H9 (cell line): Measurements from ENCODE around the gene EPAS1. TPM values are rescaled to one million over a fixed set of nuclear protein-coding genes. Genes with fewer than 3 reads are reported as not detected.

Source experiments
- DNase-seq: peaks from one replicate; pipeline ENCODE4 v3.0.0-alpha.2; 2017
- H2AFZ ChIP-seq: one replicate; pipeline ENCODE4 v1.6.1; 2013; ENCODE audit warnings: mild to moderate bottlenecking, low read length, control low read depth, moderate library complexity
- H2AK5ac ChIP-seq: 2 replicates; pipeline ENCODE4 v1.6.1; 2013; ENCODE audit warnings: low read length, control low read depth, mixed read lengths; ENCODE audit not compliant: insufficient read length
- H2BK120ac ChIP-seq: one replicate; pipeline ENCODE4 v1.6.1; 2013; ENCODE audit warnings: low read depth, mild to moderate bottlenecking, low read length, control low read depth, inconsistent platforms; ENCODE audit not compliant: poor library complexity, severe bottlenecking
- H2BK12ac ChIP-seq: 2 replicates; pipeline ENCODE4 v1.6.1; 2013; ENCODE audit warnings: low read length, control low read depth, mixed read lengths, low read depth; ENCODE audit not compliant: insufficient read length
- H2BK15ac ChIP-seq: 2 replicates; pipeline ENCODE4 v1.6.1; 2013; ENCODE audit warnings: low read depth, low read length, control low read depth
- H2BK20ac ChIP-seq: one replicate; pipeline ENCODE4 v1.6.1; 2013; ENCODE audit warnings: low read depth, mild to moderate bottlenecking, low read length, control low read depth, inconsistent platforms; ENCODE audit not compliant: poor library complexity, severe bottlenecking
- H2BK5ac ChIP-seq: 2 replicates; pipeline ENCODE4 v1.6.1; 2013; ENCODE audit warnings: low read length, control low read depth, mixed read lengths; ENCODE audit not compliant: insufficient read length
- H3K14ac ChIP-seq: 2 replicates; pipeline ENCODE4 v1.6.1; 2013; ENCODE audit warnings: low read length, control low read depth; ENCODE audit not compliant: insufficient read depth
- H3K18ac ChIP-seq: 2 replicates; pipeline ENCODE4 v1.6.1; 2013; ENCODE audit warnings: low read depth, mild to moderate bottlenecking, mixed read lengths, low read length, control low read depth; ENCODE audit not compliant: insufficient read length
- H3K23ac ChIP-seq: 2 replicates; pipeline ENCODE4 v1.6.1; 2013; ENCODE audit warnings: low read length, control low read depth, mixed read lengths, low read depth; ENCODE audit not compliant: insufficient read length
- H3K23me2 ChIP-seq: 2 replicates; pipeline ENCODE4 v1.6.1; 2013; ENCODE audit warnings: low read depth, mild to moderate bottlenecking, mixed read lengths, low read length, control low read depth; ENCODE audit not compliant: insufficient read length, poor library complexity, severe bottlenecking
- H3K27ac ChIP-seq: 2 replicates; pipeline ENCODE4 v1.5.1; 2013; ENCODE audit warnings: low read length, control low read depth, mixed read lengths, low read depth; ENCODE audit not compliant: insufficient read length
- H3K27me3 ChIP-seq: 2 replicates; pipeline ENCODE4 v1.6.1; 2013; ENCODE audit warnings: low read length, control low read depth, inconsistent platforms; ENCODE audit not compliant: insufficient read depth
- H3K4ac ChIP-seq: 2 replicates; pipeline ENCODE4 v1.6.1; 2013; ENCODE audit warnings: low read depth, mild to moderate bottlenecking, control low read depth, inconsistent platforms, low read length, moderate library complexity
- H3K4me1 ChIP-seq: 2 replicates; pipeline ENCODE4 v1.6.1; 2013; ENCODE audit warnings: low read length, control low read depth, inconsistent platforms; ENCODE audit not compliant: insufficient read depth
- H3K4me2 ChIP-seq: 2 replicates; pipeline ENCODE4 v1.6.1; 2013; ENCODE audit warnings: low read length, control low read depth, mixed read lengths; ENCODE audit not compliant: insufficient read length, insufficient read depth
- H3K56ac ChIP-seq: 2 replicates; pipeline ENCODE4 v1.6.1; 2013; ENCODE audit warnings: low read depth, mild to moderate bottlenecking, mixed read lengths, low read length, control low read depth; ENCODE audit not compliant: insufficient read length
- H3K79me1 ChIP-seq: 2 replicates; pipeline ENCODE4 v1.6.1; 2013; ENCODE audit warnings: low read depth, mild to moderate bottlenecking, moderate library complexity, low read length, control low read depth, inconsistent platforms; ENCODE audit not compliant: insufficient read depth, poor library complexity, severe bottlenecking
- H3K79me2 ChIP-seq: 2 replicates; pipeline ENCODE4 v1.6.1; 2013; ENCODE audit warnings: low read length, control low read depth, inconsistent platforms; ENCODE audit not compliant: insufficient read depth
- H3K9ac ChIP-seq: 2 replicates; pipeline ENCODE4 v1.6.1; 2013; ENCODE audit warnings: low read length, control low read depth, mixed read lengths; ENCODE audit not compliant: insufficient read length; ENCODE audit errors: extremely low read depth
- H3K9me3 ChIP-seq: one replicate; pipeline ENCODE4 v1.6.1; 2013; ENCODE audit warnings: low read depth, low read length, inconsistent platforms; ENCODE audit not compliant: control insufficient read depth
- H3T11ph ChIP-seq: one replicate; pipeline ENCODE4 v1.6.1; 2013; ENCODE audit warnings: mild to moderate bottlenecking, low read length, control low read depth, inconsistent platforms
- H4K20me1 ChIP-seq: one replicate; pipeline ENCODE4 v1.6.1; 2013; ENCODE audit not compliant: control insufficient read depth, insufficient read length, insufficient read depth
- H4K5ac ChIP-seq: 2 replicates; pipeline ENCODE4 v1.6.1; 2013; ENCODE audit warnings: low read depth, mild to moderate bottlenecking, mixed read lengths, low read length, control low read depth; ENCODE audit not compliant: insufficient read length
- H4K8ac ChIP-seq: replicated peaks from 2 replicates; pipeline ENCODE4 v1.6.1; 2013; ENCODE audit warnings: low read length, control low read depth, mixed read lengths, low read depth; ENCODE audit not compliant: insufficient read length
- H4K91ac ChIP-seq: 2 replicates; pipeline ENCODE4 v1.6.1; 2013; ENCODE audit warnings: low read depth, mild to moderate bottlenecking, moderate library complexity, mixed read lengths, low read length, control low read depth; ENCODE audit not compliant: insufficient read length
- H3K27ac Mint-ChIP-seq, 3 experiments: 2 replicates in 2 of 3; 3 replicates in 1 of 3; pipeline ENCODE4 v1.8.0; 2020 to 2021; ENCODE audit warnings: mixed read lengths in 3 of 3, mild to moderate bottlenecking in 1 of 3, moderate library complexity in 1 of 3
- H3K27me3 Mint-ChIP-seq: 2 replicates; pipeline ENCODE4 v1.8.0; 2021; ENCODE audit warnings: low read depth, mild to moderate bottlenecking, moderate library complexity, mixed read lengths
- H3K36me3 Mint-ChIP-seq, 3 experiments: 2 replicates in 2 of 3; 3 replicates in 1 of 3; pipeline ENCODE4 v1.8.0; 2020 to 2021; ENCODE audit warnings: low read depth in 3 of 3, mixed read lengths in 3 of 3; ENCODE audit not compliant: insufficient read depth in 1 of 3
- H3K4me1 Mint-ChIP-seq, 2 experiments: 2 replicates each; pipeline ENCODE4 v1.8.0; 2020; ENCODE audit warnings: mixed read lengths in 2 of 2
- H3K4me3 Mint-ChIP-seq, 2 experiments: 2 replicates in 1 of 2; 3 replicates in 1 of 2; pipeline ENCODE4 v1.8.0; 2020 to 2021; ENCODE audit warnings: mild to moderate bottlenecking in 2 of 2, mixed read lengths in 2 of 2, moderate library complexity in 1 of 2
- H3K9me3 Mint-ChIP-seq, 2 experiments: 2 replicates in 1 of 2; 3 replicates in 1 of 2; pipeline ENCODE4 v1.8.0; 2020; ENCODE audit warnings: mild to moderate bottlenecking in 2 of 2, mixed read lengths in 2 of 2, moderate library complexity in 1 of 2
- WGBS: extraction: QIAGEN DNeasy Blood & Tissue Kit; methylation state at CpG from one replicate; pipeline ENCODE4 v1.1.7; 2013; ENCODE audit warnings: missing lambda C conversion rate, low lambda C conversion rate, mixed read lengths; ENCODE audit not compliant: insufficient read length; ENCODE audit errors: extremely low coverage; 5-methylcytosine and 5-hydroxymethylcytosine counted together
- total RNA-seq: library from RNA; stranded (reverse); gene quantifications from 2 replicates; pipeline ENCODE4 v1.2.1, GENCODE V29; 2021
- TF ChIP-seq, protein P1 (sequence below): fragments of 200-600 bp; sonication (generic); conservative IDR thresholded peaks from 3 replicates; pipeline ENCODE4 v1.8.0; 2021; ENCODE audit warnings: antibody characterized with exemption, mild to moderate bottlenecking

The EPAS1 gene
- total RNA-seq, 1 experiment from 2014 or later, result 1.1 TPM

DNA sequence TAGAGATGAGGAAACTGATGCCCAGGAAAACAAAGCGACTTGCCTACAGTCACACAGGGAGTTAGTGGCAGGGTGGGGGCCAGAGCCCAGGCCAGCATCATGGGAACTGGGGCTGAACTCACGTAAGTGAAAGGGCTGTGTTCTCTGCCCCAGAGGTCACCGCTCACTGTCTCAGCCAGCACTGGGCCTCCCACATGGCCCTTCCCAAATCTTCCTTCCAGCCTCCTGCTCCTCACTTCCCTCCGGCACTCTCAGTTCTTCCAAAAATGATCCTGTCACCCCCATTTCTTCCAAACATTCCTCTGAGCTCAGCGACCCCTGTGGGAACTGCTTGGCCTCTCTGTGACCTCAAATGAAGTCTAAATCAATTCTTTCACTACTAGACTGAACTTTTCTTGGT lies 91.7 kb downstream of the EPAS1 start:
- Mint-ChIP-seq H3K36me3 (no peaks in the 10 kb centered on the region), H3K27me3 (no peaks in the 10 kb centered on the region; the same call in none of the 2 replicates), H3K9me3 (no peaks in the 10 kb centered on the region), H3K27ac (no peak overlapping the region), H3K4me1 (peaks cover 0 to 3% of the 10 kb centered on the region in 2 experiments; a peak in 1 of 4 replicates), H3K4me3 (no peak overlapping the region)
- no peak overlapping the region for H3K4ac ChIP-seq
- no peak overlapping the region for H4K5ac ChIP-seq
- H3K9me3 ChIP-seq, result no peaks in the 10 kb centered on the region
- H3K23me2 ChIP-seq, result no peaks in the 10 kb centered on the region
- no peaks in the 10 kb centered on the region for H4K20me1 ChIP-seq
- H3K4me2 ChIP-seq, result no peak overlapping the region
- H2BK5ac ChIP-seq, result no peak overlapping the region
- H3K27me3 ChIP-seq, result no peaks in the 10 kb centered on the region
- no peak overlapping the region for H3K56ac ChIP-seq
- no peak overlapping the region for H3T11ph ChIP-seq
- H3K27ac ChIP-seq, result no peak overlapping the region
- H2AFZ ChIP-seq, result no peak overlapping the region
- no peak overlapping the region for H2BK12ac ChIP-seq
- no peak overlapping the region for H3K18ac ChIP-seq
- DNase-seq, result peak; percentile 14
- H3K79me2 ChIP-seq, result no peaks in the 10 kb centered on the region
- WGBS, result no CpG with 5 or more reads among the region's 5 CpGs
- H3K79me1 ChIP-seq, result no peaks in the 10 kb centered on the region
- H3K14ac ChIP-seq, result no peak overlapping the region
- H2BK120ac ChIP-seq, result no peak overlapping the region
- no peak overlapping the region for H3K23ac ChIP-seq
- H2BK15ac ChIP-seq, result no peak overlapping the region
- H4K91ac ChIP-seq, result no peak overlapping the region
- no peak overlapping the region for H2AK5ac ChIP-seq
- H2BK20ac ChIP-seq, result no peak overlapping the region
- TF ChIP-seq, protein P1, sequence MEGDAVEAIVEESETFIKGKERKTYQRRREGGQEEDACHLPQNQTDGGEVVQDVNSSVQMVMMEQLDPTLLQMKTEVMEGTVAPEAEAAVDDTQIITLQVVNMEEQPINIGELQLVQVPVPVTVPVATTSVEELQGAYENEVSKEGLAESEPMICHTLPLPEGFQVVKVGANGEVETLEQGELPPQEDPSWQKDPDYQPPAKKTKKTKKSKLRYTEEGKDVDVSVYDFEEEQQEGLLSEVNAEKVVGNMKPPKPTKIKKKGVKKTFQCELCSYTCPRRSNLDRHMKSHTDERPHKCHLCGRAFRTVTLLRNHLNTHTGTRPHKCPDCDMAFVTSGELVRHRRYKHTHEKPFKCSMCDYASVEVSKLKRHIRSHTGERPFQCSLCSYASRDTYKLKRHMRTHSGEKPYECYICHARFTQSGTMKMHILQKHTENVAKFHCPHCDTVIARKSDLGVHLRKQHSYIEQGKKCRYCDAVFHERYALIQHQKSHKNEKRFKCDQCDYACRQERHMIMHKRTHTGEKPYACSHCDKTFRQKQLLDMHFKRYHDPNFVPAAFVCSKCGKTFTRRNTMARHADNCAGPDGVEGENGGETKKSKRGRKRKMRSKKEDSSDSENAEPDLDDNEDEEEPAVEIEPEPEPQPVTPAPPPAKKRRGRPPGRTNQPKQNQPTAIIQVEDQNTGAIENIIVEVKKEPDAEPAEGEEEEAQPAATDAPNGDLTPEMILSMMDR, result no peak
- no peak overlapping the region for H4K8ac ChIP-seq
- no peak overlapping the region for H3K9ac ChIP-seq
- no peaks in the 10 kb centered on the region for H3K4me1 ChIP-seq
